Endodermal cell (in vitro differentiated cells): ENCODE results near the gene ANO1. TPM values are rescaled to one million over a fixed set of nuclear protein-coding genes. Genes with fewer than 3 reads are reported as not detected.
A peak's percentile ranks its signal among the peaks of the same experiment; 100 is the strongest.

Experiments used
- DNase-seq: peaks from one replicate; pipeline ENCODE4 v3.0.0-alpha.2; 2017
- H3K27ac ChIP-seq: 2 replicates; pipeline ENCODE4 v1.5.1; 2013; ENCODE audit warnings: mild to moderate bottlenecking, low read depth, low read length, moderate library complexity
- H3K27me3 ChIP-seq: 2 replicates; pipeline ENCODE4 v1.6.1; 2013; ENCODE audit warnings: mild to moderate bottlenecking, low read length, moderate library complexity; ENCODE audit not compliant: insufficient read depth, control insufficient read depth, poor library complexity, severe bottlenecking
- H3K36me3 ChIP-seq: 2 replicates; pipeline ENCODE4 v1.7.0; 2013; ENCODE audit warnings: mild to moderate bottlenecking, low read length, moderate library complexity; ENCODE audit not compliant: control insufficient read depth, insufficient read depth
- H3K4me1 ChIP-seq: one replicate; pipeline ENCODE4 v1.7.0; 2013; ENCODE audit warnings: low read length; ENCODE audit not compliant: control insufficient read depth, insufficient read depth
- H3K4me3 ChIP-seq: 2 replicates; pipeline ENCODE4 v1.5.1; 2013; ENCODE audit warnings: mild to moderate bottlenecking, low read length, moderate library complexity
- H3K9ac ChIP-seq: 2 replicates; pipeline ENCODE4 v1.6.1; 2013; ENCODE audit warnings: mild to moderate bottlenecking, low read length, moderate library complexity; ENCODE audit not compliant: poor library complexity, severe bottlenecking; ENCODE audit errors: extremely low read depth
- H3K9me3 ChIP-seq: 2 replicates; pipeline ENCODE4 v1.6.1; 2013; ENCODE audit warnings: mild to moderate bottlenecking, low read length, moderate library complexity; ENCODE audit not compliant: control insufficient read depth
- H3K27ac Mint-ChIP-seq: 2 replicates; pipeline ENCODE4 v1.8.0; 2020; ENCODE audit warnings: mixed read lengths
- H3K27me3 Mint-ChIP-seq: 2 replicates; pipeline ENCODE4 v1.8.0; 2021; ENCODE audit warnings: mild to moderate bottlenecking, mixed read lengths; ENCODE audit not compliant: insufficient read depth
- H3K36me3 Mint-ChIP-seq: 2 replicates; pipeline ENCODE4 v1.8.0; 2020; ENCODE audit warnings: low read depth, mixed read lengths
- H3K4me1 Mint-ChIP-seq: 2 replicates; pipeline ENCODE4 v1.8.0; 2020; ENCODE audit warnings: mixed read lengths
- H3K4me3 Mint-ChIP-seq: 2 replicates; pipeline ENCODE4 v1.8.0; 2020; ENCODE audit warnings: mild to moderate bottlenecking, moderate library complexity, mixed read lengths
- H3K9me3 Mint-ChIP-seq: 2 replicates; pipeline ENCODE4 v1.8.0; 2020; ENCODE audit warnings: mild to moderate bottlenecking, mixed read lengths
- CTCF ChIP-seq: fragments of 200-600 bp; sonication (generic); conservative IDR thresholded peaks from 2 replicates; pipeline ENCODE4 v1.5.0; 2021; ENCODE audit warnings: antibody characterized with exemption, mild to moderate bottlenecking
- WGBS, 2 experiments: methylation state at CpG; one replicate each; pipeline versions ENCODE4 v1.1.5 to v1.1.7; 2013; ENCODE audit warnings: missing lambda C conversion rate in 2 of 2, mixed read lengths in 1 of 2; ENCODE audit not compliant: insufficient coverage in 1 of 2, insufficient read length in 1 of 2; 5-methylcytosine and 5-hydroxymethylcytosine counted together
- total RNA-seq, 2 donors: library from RNA; stranded (reverse); fragmentation: NEBNext Ultra II Directional in 1 of 2; extraction: Animal tissue kit (Norgen Biotek cat#: 25700) in 1 of 2; gene quantifications; 2 replicates in 1 of 2; 3 replicates in 1 of 2; pipeline ENCODE4 v1.2.1, GENCODE V29; 2021

The ANO1 gene
- total RNA-seq, 2 donors from 2014 or later = 3.0 to 7.7 TPM

GRCh38 chr11:70107191-70107590, 29.1 kb downstream of the ANO1 start:
- Mint-ChIP-seq H3K27ac (no peak overlapping the region), H3K27me3 (no peaks in the 10 kb centered on the region), H3K9me3 (no peaks in the 10 kb centered on the region), H3K4me3 (no peak overlapping the region), H3K4me1 (peaks cover 33% of the 10 kb centered on the region), H3K36me3 (no peaks in the 10 kb centered on the region)
- DNase-seq = no peak
- H3K36me3 ChIP-seq = no peaks in the 10 kb centered on the region
- no peak overlapping the region for H3K9ac ChIP-seq
- no peaks in the 10 kb centered on the region for H3K9me3 ChIP-seq
- H3K27ac ChIP-seq = no peak overlapping the region
- WGBS, 2 experiments = 96 to 100% methylated on average over 4 to 9 of the region's 9 CpGs
- no peak for TF ChIP-seq CTCF
- no peak overlapping the region for H3K4me3 ChIP-seq
- no peaks in the 10 kb centered on the region for H3K27me3 ChIP-seq
- peaks cover 9% of the 10 kb centered on the region for H3K4me1 ChIP-seq

- H3K4me1 ChIP-seq = peaks cover 9% of the 10 kb centered on the region
- no peaks in the 10 kb centered on the region for H3K9me3 ChIP-seq
- H3K36me3 ChIP-seq = no peaks in the 10 kb centered on the region
- no peak for TF ChIP-seq CTCF
- no peaks in the 10 kb centered on the region for H3K27me3 ChIP-seq
- H3K9ac ChIP-seq = no peak overlapping the region
- no peak overlapping the region for H3K4me3 ChIP-seq
- no peaks in the 10 kb centered on the region for H3K36me3 Mint-ChIP-seq
- H3K27ac ChIP-seq = no peak overlapping the region
- peaks cover 33% of the 10 kb centered on the region for H3K4me1 Mint-ChIP-seq
- H3K9me3 Mint-ChIP-seq = no peaks in the 10 kb centered on the region
- DNase-seq = no peak
- no peak overlapping the region for H3K27ac Mint-ChIP-seq
- no peaks in the 10 kb centered on the region for H3K27me3 Mint-ChIP-seq
- 85 to 86% methylated on average over 9 to 11 of the region's 11 CpGs for WGBS, 2 experiments
- no peak overlapping the region for H3K4me3 Mint-ChIP-seq
Observed at GRCh38 chr11:70107756-70108155, 29.6 kb downstream of the ANO1 start.

- H3K4me3 Mint-ChIP-seq = no peak overlapping the region
- 73 to 85% methylated on average over 10 to 11 of the region's 11 CpGs for WGBS, 2 experiments
- H3K9me3 Mint-ChIP-seq = no peaks in the 10 kb centered on the region
- H3K36me3 Mint-ChIP-seq = no peaks in the 10 kb centered on the region
- no peaks in the 10 kb centered on the region for H3K27me3 Mint-ChIP-seq
- peak overlapping the region; percentile 55 for H3K27ac Mint-ChIP-seq
- no peak for TF ChIP-seq CTCF
- Histone ChIP-seq H3K9me3 (no peaks in the 10 kb centered on the region), H3K4me1 (peaks cover 9% of the 10 kb centered on the region), H3K27ac (peak overlapping the region; percentile 71), H3K9ac (no peak overlapping the region), H3K36me3 (no peaks in the 10 kb centered on the region), H3K27me3 (no peaks in the 10 kb centered on the region), H3K4me3 (no peak overlapping the region)
- peaks cover 33% of the 10 kb centered on the region for H3K4me1 Mint-ChIP-seq
- DNase-seq = no peak
Observed at GRCh38 chr11:70108250-70108649, 30.1 kb downstream of the ANO1 start.
